ENCODE results near the gene ILF3. TPM values are rescaled to one million over a fixed set of nuclear protein-coding genes. Genes with fewer than 3 reads are reported as not detected.

ILF3 gene
- total RNA-seq, 2 donors from 2014 or later: 112 to 192 TPM

DNA sequence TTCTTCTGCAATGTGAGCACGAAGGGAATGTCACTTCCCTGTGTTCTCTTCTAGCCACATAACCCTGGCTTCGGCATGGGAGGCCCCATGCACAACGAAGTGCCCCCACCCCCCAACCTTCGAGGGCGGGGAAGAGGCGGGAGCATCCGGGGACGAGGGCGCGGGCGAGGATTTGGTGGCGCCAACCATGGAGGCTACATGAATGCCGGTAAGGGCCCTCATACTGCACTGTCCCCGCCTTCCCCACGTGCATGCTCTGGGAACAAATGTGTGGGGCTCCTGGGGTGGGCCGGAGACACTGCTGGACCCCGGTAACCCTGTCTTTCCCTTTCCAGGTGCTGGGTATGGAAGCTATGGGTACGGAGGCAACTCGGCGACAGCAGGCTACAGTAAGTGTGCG lies 29.4 kb downstream of the ILF3 start:
- Histone ChIP-seq H3K4me3 (no peak overlapping the region), H3K36me3 (peaks cover 50 to 62% of the 10 kb centered on the region in 2 donors)
- 90% methylated on average over 21 of the region's 21 CpGs for WGBS

GRCh38 chr19:10685210-10685609 lies 31.1 kb downstream of the ILF3 start:
- H3K4me3 ChIP-seq: no peak overlapping the region
- TF ChIP-seq, protein P1, sequence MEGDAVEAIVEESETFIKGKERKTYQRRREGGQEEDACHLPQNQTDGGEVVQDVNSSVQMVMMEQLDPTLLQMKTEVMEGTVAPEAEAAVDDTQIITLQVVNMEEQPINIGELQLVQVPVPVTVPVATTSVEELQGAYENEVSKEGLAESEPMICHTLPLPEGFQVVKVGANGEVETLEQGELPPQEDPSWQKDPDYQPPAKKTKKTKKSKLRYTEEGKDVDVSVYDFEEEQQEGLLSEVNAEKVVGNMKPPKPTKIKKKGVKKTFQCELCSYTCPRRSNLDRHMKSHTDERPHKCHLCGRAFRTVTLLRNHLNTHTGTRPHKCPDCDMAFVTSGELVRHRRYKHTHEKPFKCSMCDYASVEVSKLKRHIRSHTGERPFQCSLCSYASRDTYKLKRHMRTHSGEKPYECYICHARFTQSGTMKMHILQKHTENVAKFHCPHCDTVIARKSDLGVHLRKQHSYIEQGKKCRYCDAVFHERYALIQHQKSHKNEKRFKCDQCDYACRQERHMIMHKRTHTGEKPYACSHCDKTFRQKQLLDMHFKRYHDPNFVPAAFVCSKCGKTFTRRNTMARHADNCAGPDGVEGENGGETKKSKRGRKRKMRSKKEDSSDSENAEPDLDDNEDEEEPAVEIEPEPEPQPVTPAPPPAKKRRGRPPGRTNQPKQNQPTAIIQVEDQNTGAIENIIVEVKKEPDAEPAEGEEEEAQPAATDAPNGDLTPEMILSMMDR (IDR thresholded peaks at IDR 0.05): no peak
- TF ChIP-seq POLR2AphosphoS5 (IDR thresholded peaks at IDR 0.05) (no peak), POLR2A (IDR thresholded peaks at IDR 0.05) (no peak)
- H3K36me3 ChIP-seq: peaks cover 49 to 50% of the 10 kb centered on the region in 2 donors
- intact Hi-C loops (cut with DNase I): no loop called here
- H3K9me3 ChIP-seq: no peaks in the 10 kb centered on the region
- no peaks in the 10 kb centered on the region for H3K4me1 ChIP-seq (replicated peaks)
- DNase-seq (ENCODE audit: low spot score): no peak
- H3K27me3 ChIP-seq (replicated peaks; ENCODE audit: insufficient read depth): no peaks in the 10 kb centered on the region
- 51% methylated on average over 5 of the region's 5 CpGs for WGBS
- H3K27ac ChIP-seq: no peak overlapping the region

More for the DNA sequence above, 29.4 kb downstream of the ILF3 start:
- Histone ChIP-seq H3K27me3 (replicated peaks; ENCODE audit: insufficient read depth) (no peaks in the 10 kb centered on the region), H3K4me1 (replicated peaks) (no peaks in the 10 kb centered on the region), H3K9me3 (no peaks in the 10 kb centered on the region), H3K27ac (no peak overlapping the region)
- no peak for TF ChIP-seq POLR2A (IDR thresholded peaks at IDR 0.05)
- TF ChIP-seq, protein P1 (IDR thresholded peaks at IDR 0.05): no peak
- no peak for TF ChIP-seq POLR2AphosphoS5 (IDR thresholded peaks at IDR 0.05)
- intact Hi-C loops (cut with DNase I): no loop called here
- DNase-seq (ENCODE audit: low spot score): no peak

- DNase-seq (ENCODE audit: low spot score): no peak
- Histone ChIP-seq H3K27ac (no peak overlapping the region), H3K4me1 (replicated peaks) (no peaks in the 10 kb centered on the region), H3K9me3 (no peaks in the 10 kb centered on the region), H3K36me3 (peaks cover 39 to 40% of the 10 kb centered on the region in 2 donors), H3K4me3 (no peak overlapping the region), H3K27me3 (replicated peaks; ENCODE audit: insufficient read depth) (no peaks in the 10 kb centered on the region)
- intact Hi-C loops (cut with DNase I): no loop called here
- no peak for TF ChIP-seq POLR2A (IDR thresholded peaks at IDR 0.05)
- 72% methylated on average over 10 of the region's 10 CpGs for WGBS
Measured at GRCh38 chr19:10686193-10686592, 32.0 kb downstream of the ILF3 start.

GRCh38 chr19:10686661-10687517 lies 32.7 kb downstream of the ILF3 start:
- no peaks in the 10 kb centered on the region for H3K27me3 ChIP-seq (replicated peaks; ENCODE audit: insufficient read depth)
- intact Hi-C loops (cut with DNase I): no loop called here
- no peaks in the 10 kb centered on the region for H3K4me1 ChIP-seq (replicated peaks)
- H3K27ac ChIP-seq: no peak overlapping the region
- TF ChIP-seq, protein P1 (IDR thresholded peaks at IDR 0.05): no peak
- TF ChIP-seq POLR2AphosphoS5 (IDR thresholded peaks at IDR 0.05) (no peak), POLR2A (IDR thresholded peaks at IDR 0.05) (no peak)
- no peak for DNase-seq (ENCODE audit: low spot score)
- peaks cover 33 to 36% of the 10 kb centered on the region in 2 donors for H3K36me3 ChIP-seq
- 75% methylated on average over 28 of the region's 31 CpGs for WGBS
- H3K4me3 ChIP-seq: no peak overlapping the region
- H3K9me3 ChIP-seq: no peaks in the 10 kb centered on the region

DNA sequence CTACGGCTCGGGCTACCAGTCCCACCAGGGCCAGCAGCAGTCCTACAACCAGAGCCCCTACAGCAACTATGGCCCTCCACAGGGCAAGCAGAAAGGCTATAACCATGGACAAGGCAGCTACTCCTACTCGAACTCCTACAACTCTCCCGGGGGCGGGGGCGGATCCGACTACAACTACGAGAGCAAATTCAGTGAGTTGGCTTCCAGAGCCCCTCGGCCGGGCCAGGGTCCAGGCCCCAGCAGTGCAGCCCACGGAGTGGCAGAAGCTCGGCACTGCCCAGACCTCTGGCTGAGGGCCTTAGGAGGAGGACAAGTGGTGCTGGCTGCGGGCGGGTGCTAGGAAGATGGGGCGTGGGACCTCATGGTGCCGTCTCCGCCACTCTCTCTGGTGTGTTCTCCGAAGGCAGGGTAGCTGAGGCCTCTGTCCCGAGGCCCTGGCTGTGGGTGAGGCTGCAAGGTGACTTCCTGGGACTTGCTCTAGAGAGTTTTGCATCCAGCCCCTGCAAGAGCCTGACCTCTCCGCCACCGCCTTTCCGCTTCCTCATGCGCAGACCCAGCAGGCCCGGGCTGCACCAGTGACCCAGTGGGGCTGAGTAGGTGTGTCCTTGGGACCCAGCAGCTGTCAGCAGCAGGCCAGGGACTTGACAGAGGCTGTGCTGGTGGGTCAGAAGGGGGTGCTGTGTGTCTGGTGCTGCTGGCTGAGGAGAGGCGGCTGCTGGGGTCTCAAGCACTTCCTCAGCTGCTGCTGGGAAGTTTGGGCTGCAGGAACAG lies 33.6 kb downstream of the ILF3 start:
- Histone ChIP-seq H3K27me3 (replicated peaks; ENCODE audit: insufficient read depth) (no peaks in the 10 kb centered on the region), H3K4me1 (replicated peaks) (no peaks in the 10 kb centered on the region), H3K27ac (no peak overlapping the region), H3K9me3 (no peaks in the 10 kb centered on the region), H3K36me3 (peaks cover 25 to 32% of the 10 kb centered on the region in 2 donors), H3K4me3 (no peak overlapping the region)
- intact Hi-C loops (cut with DNase I): no loop called here
- no peak for TF ChIP-seq POLR2AphosphoS5 (IDR thresholded peaks at IDR 0.05)
- TF ChIP-seq, protein P1 (IDR thresholded peaks at IDR 0.05): no peak
- TF ChIP-seq POLR2A (IDR thresholded peaks at IDR 0.05): no peak
- DNase-seq (ENCODE audit: low spot score): no peak
- 91% methylated on average over 24 of the region's 25 CpGs for WGBS
